HEK293 (cell line): ENCODE data around the gene HACD3.
A peak's percentile ranks its signal among the peaks of the same experiment; 100 is the strongest.

ENCODE experiments used
- CTCF ChIA-PET: fragments of 350-600 bp; formaldehyde crosslinking; extraction: SDS; loops from one replicate; lab custom pipeline; 2021; ENCODE audit warnings: antibody characterized with exemption; lab: Yijun Ruan, JAX
- POLR2A ChIA-PET: fragments of 300-600 bp; formaldehyde crosslinking; extraction: SDS; loops from one replicate; lab custom pipeline; 2020; ENCODE audit warnings: antibody characterized with exemption, inconsistent platforms; lab: Yijun Ruan, JAX
- H3K27ac ChIP-seq: fragments of 200-500 bp; sonication (Bioruptor generic); 2 replicates; pipeline ENCODE4 v1.5.1; 2014; ENCODE audit warnings: low read depth, low read length, control low read depth, inconsistent platforms; ENCODE audit errors: extremely low read depth
- H3K36me3 ChIP-seq, 2 experiments: fragments of 200-500 bp in 1 of 2; sonication (Bioruptor generic) in 1 of 2; 1 replicate in 1 of 2; 2 replicates in 1 of 2; pipeline ENCODE4 v1.5.1; 2014 to 2017; ENCODE audit warnings: inconsistent platforms in 2 of 2, low read length in 2 of 2; ENCODE audit not compliant: control insufficient read depth in 2 of 2, insufficient read depth in 1 of 2
- H3K4me1 ChIP-seq: fragments of 200-500 bp; sonication (Bioruptor generic); 2 replicates; pipeline ENCODE4 v1.5.1; 2014; ENCODE audit warnings: mild to moderate bottlenecking, low read length, inconsistent platforms; ENCODE audit not compliant: control insufficient read depth, insufficient read depth
- H3K4me3 ChIP-seq: 2 replicates; pipeline ENCODE4 v1.5.1; 2011; ENCODE audit warnings: low read depth, mild to moderate bottlenecking, control low read depth, low read length, moderate library complexity
- H3K9me3 ChIP-seq: fragments of 200-500 bp; sonication (Bioruptor generic); 2 replicates; pipeline ENCODE4 v1.5.1; 2014; ENCODE audit warnings: low read depth, low read length, inconsistent platforms; ENCODE audit not compliant: control insufficient read depth, insufficient read depth
- BCL6B ChIP-seq: fragments of 450-650 bp; formaldehyde crosslinking; IDR thresholded peaks from 2 replicates; pipeline ENCODE4 v1.5.1; 2017; ENCODE audit warnings: missing biosample characterization, missing genetic modification characterization
- GFI1B ChIP-seq: fragments of 450-650 bp; formaldehyde crosslinking; IDR thresholded peaks from 2 replicates; pipeline ENCODE4 v1.5.1; 2016; ENCODE audit warnings: missing biosample characterization, missing genetic modification characterization
- RBAK ChIP-seq: fragments of 450-650 bp; formaldehyde crosslinking; IDR thresholded peaks from 2 replicates; pipeline ENCODE4 v1.5.1; 2016; ENCODE audit warnings: missing biosample characterization, missing genetic modification characterization
- ZFHX2 ChIP-seq: fragments of 450-650 bp; formaldehyde crosslinking; conservative IDR thresholded peaks from 2 replicates; pipeline ENCODE4 v1.5.1; 2016; ENCODE audit warnings: missing biosample characterization, missing genetic modification characterization
- ZNF146 ChIP-seq: fragments of 450-650 bp; formaldehyde crosslinking; IDR thresholded peaks from 2 replicates; pipeline ENCODE4 v1.5.1; 2016; ENCODE audit warnings: missing biosample characterization, missing genetic modification characterization
- ZNF169 ChIP-seq: fragments of 450-650 bp; formaldehyde crosslinking; IDR thresholded peaks from 2 replicates; pipeline ENCODE4 v1.5.1; 2016; ENCODE audit warnings: missing biosample characterization, missing genetic modification characterization
- ZNF174 ChIP-seq: fragments of 450-650 bp; formaldehyde crosslinking; IDR thresholded peaks from 2 replicates; pipeline ENCODE4 v1.5.0; 2017; ENCODE audit warnings: missing biosample characterization, mild to moderate bottlenecking, missing genetic modification characterization
- ZNF223 ChIP-seq: fragments of 450-650 bp; formaldehyde crosslinking; IDR thresholded peaks from 2 replicates; pipeline ENCODE4 v1.5.1; 2016; ENCODE audit warnings: missing biosample characterization, missing genetic modification characterization
- ZNF302 ChIP-seq: fragments of 450-650 bp; formaldehyde crosslinking; IDR thresholded peaks from 2 replicates; pipeline ENCODE4 v1.5.1; 2016; ENCODE audit warnings: missing biosample characterization, missing genetic modification characterization, low read depth
- ZNF324 ChIP-seq: fragments of 450-650 bp; formaldehyde crosslinking; IDR thresholded peaks from 2 replicates; pipeline ENCODE4 v1.5.1; 2016; ENCODE audit warnings: missing biosample characterization, missing genetic modification characterization
- ZNF350 ChIP-seq: fragments of 450-650 bp; formaldehyde crosslinking; IDR thresholded peaks from 2 replicates; pipeline ENCODE4 v1.5.0; 2017; ENCODE audit warnings: missing biosample characterization, mild to moderate bottlenecking, missing genetic modification characterization
- ZNF354C ChIP-seq: fragments of 450-650 bp; formaldehyde crosslinking; IDR thresholded peaks from 2 replicates; pipeline ENCODE4 v1.5.1; 2016; ENCODE audit warnings: missing biosample characterization, missing genetic modification characterization, low read depth, borderline replicate concordance
- ZNF391 ChIP-seq: fragments of 450-650 bp; formaldehyde crosslinking; IDR thresholded peaks from 2 replicates; pipeline ENCODE4 v1.5.1; 2016; ENCODE audit warnings: low read depth, missing biosample characterization, missing genetic modification characterization, borderline replicate concordance
- ZNF394 ChIP-seq: fragments of 450-650 bp; formaldehyde crosslinking; IDR thresholded peaks from 2 replicates; pipeline ENCODE4 v1.5.1; 2016; ENCODE audit warnings: missing biosample characterization, missing genetic modification characterization, mild to moderate bottlenecking, moderate library complexity, borderline replicate concordance
- ZNF48 ChIP-seq: fragments of 450-650 bp; formaldehyde crosslinking; IDR thresholded peaks from 2 replicates; pipeline ENCODE4 v1.5.1; 2016; ENCODE audit warnings: missing biosample characterization, missing genetic modification characterization
- ZNF510 ChIP-seq: fragments of 450-650 bp; formaldehyde crosslinking; IDR thresholded peaks from 2 replicates; pipeline ENCODE4 v1.5.1; 2018; ENCODE audit warnings: mild to moderate bottlenecking, missing genetic modification characterization, missing biosample characterization; ENCODE audit not compliant: insufficient replicate concordance
- ZNF580 ChIP-seq: fragments of 450-650 bp; formaldehyde crosslinking; IDR thresholded peaks from 2 replicates; pipeline ENCODE4 v1.5.1; 2016; ENCODE audit warnings: missing biosample characterization, missing genetic modification characterization
- ZNF596 ChIP-seq: fragments of 450-650 bp; IDR thresholded peaks from 2 replicates; pipeline ENCODE4 v1.5.0; 2018; ENCODE audit warnings: missing biosample characterization, mild to moderate bottlenecking, missing genetic modification characterization, moderate library complexity
- ZNF610 ChIP-seq: fragments of 450-650 bp; formaldehyde crosslinking; IDR thresholded peaks from 2 replicates; pipeline ENCODE4 v1.5.1; 2016; ENCODE audit warnings: missing biosample characterization, missing genetic modification characterization, borderline replicate concordance
- ZNF645 ChIP-seq: fragments of 450-650 bp; formaldehyde crosslinking; IDR thresholded peaks from 2 replicates; pipeline ENCODE4; 2016; ENCODE audit warnings: missing biosample characterization, missing genetic modification characterization
- ZNF654 ChIP-seq: fragments of 450-650 bp; formaldehyde crosslinking; IDR thresholded peaks from 2 replicates; pipeline ENCODE4 v1.5.1; 2016; ENCODE audit warnings: low read depth, missing biosample characterization, missing genetic modification characterization
- ZNF704 ChIP-seq: fragments of 450-650 bp; formaldehyde crosslinking; IDR thresholded peaks from 2 replicates; pipeline ENCODE4 v1.5.1; 2016; ENCODE audit warnings: missing biosample characterization, missing genetic modification characterization
- ZNF707 ChIP-seq: fragments of 450-650 bp; formaldehyde crosslinking; IDR thresholded peaks from 2 replicates; pipeline ENCODE4 v1.5.1; 2016; ENCODE audit warnings: missing biosample characterization, missing genetic modification characterization
- ZSCAN16 ChIP-seq: fragments of 450-650 bp; formaldehyde crosslinking; IDR thresholded peaks from 2 replicates; pipeline ENCODE4 v1.5.1; 2016; ENCODE audit warnings: missing biosample characterization, missing genetic modification characterization
- TF ChIP-seq, protein P1 (sequence below): fragments of 450-650 bp; formaldehyde crosslinking; IDR thresholded peaks from 2 replicates; pipeline ENCODE4 v1.5.1; 2016; ENCODE audit warnings: missing biosample characterization, missing genetic modification characterization, borderline replicate concordance
- TF ChIP-seq, protein P2 (sequence below): fragments of 450-650 bp; formaldehyde crosslinking; IDR thresholded peaks from 2 replicates; pipeline ENCODE4 v1.5.1; 2016; ENCODE audit warnings: missing biosample characterization, missing genetic modification characterization, borderline replicate concordance

HACD3 gene

GRCh38 chr15:65533057-65533756, 2.9 kb downstream of the HACD3 start:
- POLR2A ChIA-PET = interaction anchor here (0.7 to 1.0 kb wide), 2 partner anchors 16 to 215 kb away, joined by 3 to 6 read pairs; no protein-coding TSS in a partner anchor
- H3K36me3 ChIP-seq = peaks cover 11 to 12% of the 10 kb centered on the region in 2 experiments; a peak in 2 of 3 replicates
- no peaks in the 10 kb centered on the region for H3K9me3 ChIP-seq
- CTCF ChIA-PET = no interaction called here
- peaks cover 30% of the 10 kb centered on the region for H3K4me1 ChIP-seq
- no peak overlapping the region; the same call in 1 of the 2 replicates for H3K4me3 ChIP-seq
- H3K27ac ChIP-seq = peak overlapping the region; percentile 68
- TF ChIP-seq ZNF645 (tag by site-specific recombination) (no peak), ZNF707 (no peak), ZSCAN16 (no peak), ZNF654 (tag by site-specific recombination) (no peak), ZNF391 (tag by site-specific recombination) (0 out of 2 replicates have a peak, but pooled peaks have one; percentile 12), ZNF596 (tag by site-specific recombination) (0 out of 2 replicates have a peak, but pooled peaks have one; percentile 39), ZNF48 (tag by site-specific recombination) (no peak), BCL6B (tag by site-specific recombination) (no peak), ZNF324 (no peak), ZNF610 (tag by site-specific recombination) (peak; percentile 23; the same call in 1 of the 2 replicates), ZNF580 (no peak; the same call in 1 of the 2 replicates), ZNF704 (tag by site-specific recombination) (no peak), ZNF174 (no peak), ZNF510 (no peak), GFI1B (tag by site-specific recombination) (peak; percentile 46; the same call in 1 of the 2 replicates), ZNF169 (tag by site-specific recombination) (no peak), ZFHX2 (tag by site-specific recombination) (0 out of 2 replicates have a peak, but pooled peaks have one; percentile 12), RBAK (no peak), ZNF223 (no peak), ZNF302 (tag by site-specific recombination) (no peak), ZNF354C (tag by site-specific recombination) (no peak), ZNF146 (tag by site-specific recombination) (no peak; the same call in 1 of the 2 replicates), ZNF350 (tag by site-specific recombination) (no peak), ZNF394 (peak; percentile 63; the same call in 1 of the 2 replicates)
- TF ChIP-seq, protein P1, sequence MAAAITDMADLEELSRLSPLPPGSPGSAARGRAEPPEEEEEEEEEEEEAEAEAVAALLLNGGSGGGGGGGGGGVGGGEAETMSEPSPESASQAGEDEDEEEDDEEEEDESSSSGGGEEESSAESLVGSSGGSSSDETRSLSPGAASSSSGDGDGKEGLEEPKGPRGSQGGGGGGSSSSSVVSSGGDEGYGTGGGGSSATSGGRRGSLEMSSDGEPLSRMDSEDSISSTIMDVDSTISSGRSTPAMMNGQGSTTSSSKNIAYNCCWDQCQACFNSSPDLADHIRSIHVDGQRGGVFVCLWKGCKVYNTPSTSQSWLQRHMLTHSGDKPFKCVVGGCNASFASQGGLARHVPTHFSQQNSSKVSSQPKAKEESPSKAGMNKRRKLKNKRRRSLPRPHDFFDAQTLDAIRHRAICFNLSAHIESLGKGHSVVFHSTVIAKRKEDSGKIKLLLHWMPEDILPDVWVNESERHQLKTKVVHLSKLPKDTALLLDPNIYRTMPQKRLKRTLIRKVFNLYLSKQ (tag by site-specific recombination) = no peak
- TF ChIP-seq, protein P2, sequence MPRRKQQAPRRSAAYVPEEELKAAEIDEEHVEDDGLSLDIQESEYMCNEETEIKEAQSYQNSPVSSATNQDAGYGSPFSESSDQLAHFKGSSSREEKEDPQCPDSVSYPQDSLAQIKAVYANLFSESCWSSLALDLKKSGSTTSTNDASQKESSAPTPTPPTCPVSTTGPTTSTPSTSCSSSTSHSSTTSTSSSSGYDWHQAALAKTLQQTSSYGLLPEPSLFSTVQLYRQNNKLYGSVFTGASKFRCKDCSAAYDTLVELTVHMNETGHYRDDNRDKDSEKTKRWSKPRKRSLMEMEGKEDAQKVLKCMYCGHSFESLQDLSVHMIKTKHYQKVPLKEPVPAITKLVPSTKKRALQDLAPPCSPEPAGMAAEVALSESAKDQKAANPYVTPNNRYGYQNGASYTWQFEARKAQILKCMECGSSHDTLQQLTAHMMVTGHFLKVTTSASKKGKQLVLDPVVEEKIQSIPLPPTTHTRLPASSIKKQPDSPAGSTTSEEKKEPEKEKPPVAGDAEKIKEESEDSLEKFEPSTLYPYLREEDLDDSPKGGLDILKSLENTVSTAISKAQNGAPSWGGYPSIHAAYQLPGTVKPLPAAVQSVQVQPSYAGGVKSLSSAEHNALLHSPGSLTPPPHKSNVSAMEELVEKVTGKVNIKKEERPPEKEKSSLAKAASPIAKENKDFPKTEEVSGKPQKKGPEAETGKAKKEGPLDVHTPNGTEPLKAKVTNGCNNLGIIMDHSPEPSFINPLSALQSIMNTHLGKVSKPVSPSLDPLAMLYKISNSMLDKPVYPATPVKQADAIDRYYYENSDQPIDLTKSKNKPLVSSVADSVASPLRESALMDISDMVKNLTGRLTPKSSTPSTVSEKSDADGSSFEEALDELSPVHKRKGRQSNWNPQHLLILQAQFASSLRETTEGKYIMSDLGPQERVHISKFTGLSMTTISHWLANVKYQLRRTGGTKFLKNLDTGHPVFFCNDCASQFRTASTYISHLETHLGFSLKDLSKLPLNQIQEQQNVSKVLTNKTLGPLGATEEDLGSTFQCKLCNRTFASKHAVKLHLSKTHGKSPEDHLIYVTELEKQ (tag by site-specific recombination) = no peak
